SK-N-MC (cell line): ENCODE measurements around the gene MYO16.

Source experiments
- DNase-seq: peaks from one replicate; pipeline ENCODE4 v3.0.0-alpha.2; 2011; ENCODE audit warnings: low read depth, low spot score
- H3K27ac ChIP-seq: fragments of 200-600 bp; sonication (generic); 2 replicates; pipeline ENCODE4 v1.5.1; 2016; ENCODE audit warnings: mixed run types
- H3K36me3 ChIP-seq: fragments of 200-600 bp; sonication (generic); 2 replicates; pipeline ENCODE4 v1.6.1; 2017; ENCODE audit warnings: antibody characterized with exemption, low read length, mixed read lengths; ENCODE audit not compliant: insufficient read depth
- H3K4me3 ChIP-seq: fragments of 200-600 bp; sonication (generic); 2 replicates; pipeline ENCODE4 v1.5.1; 2016
- H3K9ac ChIP-seq: fragments of 200-600 bp; sonication (generic); 2 replicates; pipeline ENCODE4 v1.8.0; 2017; ENCODE audit warnings: mixed run types, mixed read lengths; ENCODE audit not compliant: insufficient read length
- H3K9me3 ChIP-seq: fragments of 200-600 bp; sonication (generic); 2 replicates; pipeline ENCODE4 v1.6.1; 2017; ENCODE audit warnings: low read depth, mild to moderate bottlenecking, antibody characterized with exemption, low read length, moderate library complexity, mixed read lengths
- EZH2 ChIP-seq: fragments of 200-600 bp; sonication (generic); IDR thresholded peaks from one replicate; pipeline ENCODE4 v1.6.1; 2017; ENCODE audit warnings: antibody characterized with exemption
- FOXP2 ChIP-seq: optimal IDR thresholded peaks from 2 replicates; pipeline ENCODE3; 2011; ENCODE audit warnings: mild to moderate bottlenecking, moderate library complexity; ENCODE audit not compliant: insufficient read depth; ENCODE audit errors: extremely low read length, control extremely low read depth
- POLR2AphosphoS5 ChIP-seq: IDR thresholded peaks from 2 replicates; pipeline ENCODE4 v1.6.1; 2012; ENCODE audit warnings: mild to moderate bottlenecking, low read depth, low read length, borderline replicate concordance

Gene MYO16

DNA sequence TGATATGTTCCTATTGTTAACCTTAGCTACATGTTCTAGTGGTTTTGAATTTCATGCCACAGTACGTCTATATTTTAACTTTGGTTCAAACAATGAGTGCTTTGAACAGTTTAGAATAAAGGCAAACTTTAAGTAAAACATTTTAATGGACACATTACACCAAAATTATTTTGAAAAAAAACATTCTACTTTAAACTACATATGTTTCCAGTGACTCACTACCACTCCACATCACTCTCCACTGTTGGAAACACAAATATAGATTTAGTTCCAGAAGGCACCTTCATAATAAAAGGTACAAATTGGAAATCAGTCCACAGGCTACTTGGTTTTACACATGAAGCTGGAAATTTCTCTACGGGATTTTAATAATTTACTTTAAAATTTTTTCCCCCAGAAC is 373.5 kb downstream of the MYO16 start:
- Histone ChIP-seq H3K9me3 (no peaks in the 10 kb centered on the region), H3K9ac (no peak overlapping the region), H3K36me3 (no peaks in the 10 kb centered on the region), H3K27ac (no peak overlapping the region), H3K4me3 (no peak overlapping the region)
- DNase-seq: no peak
- TF ChIP-seq EZH2 (no peak), FOXP2 (no peak), POLR2AphosphoS5 (no peak)

DNA sequence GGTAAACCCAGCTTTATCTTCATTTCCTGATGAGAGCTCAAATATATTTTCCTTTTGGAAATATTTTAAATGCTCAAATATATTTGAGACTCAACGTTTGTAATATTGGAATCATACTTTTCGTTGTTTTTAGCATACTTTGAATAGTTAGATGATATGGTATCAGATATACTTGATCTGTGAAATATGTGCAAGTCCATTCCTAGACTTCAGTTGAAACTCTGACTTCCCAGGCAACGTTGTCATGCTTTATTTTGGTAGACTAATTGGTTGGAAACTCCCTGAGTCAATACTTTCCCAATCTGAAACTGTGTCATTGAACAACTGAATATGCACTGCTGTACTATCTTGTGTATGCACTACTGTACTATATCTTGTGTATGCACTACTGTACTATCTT is 378.5 kb downstream of the MYO16 start:
- DNase-seq: no peak
- Histone ChIP-seq H3K9me3 (no peaks in the 10 kb centered on the region), H3K4me3 (no peak overlapping the region), H3K27ac (no peak overlapping the region), H3K9ac (no peak overlapping the region), H3K36me3 (no peaks in the 10 kb centered on the region)
- no peak for TF ChIP-seq FOXP2
- no peak for TF ChIP-seq POLR2AphosphoS5
- no peak for TF ChIP-seq EZH2

DNA sequence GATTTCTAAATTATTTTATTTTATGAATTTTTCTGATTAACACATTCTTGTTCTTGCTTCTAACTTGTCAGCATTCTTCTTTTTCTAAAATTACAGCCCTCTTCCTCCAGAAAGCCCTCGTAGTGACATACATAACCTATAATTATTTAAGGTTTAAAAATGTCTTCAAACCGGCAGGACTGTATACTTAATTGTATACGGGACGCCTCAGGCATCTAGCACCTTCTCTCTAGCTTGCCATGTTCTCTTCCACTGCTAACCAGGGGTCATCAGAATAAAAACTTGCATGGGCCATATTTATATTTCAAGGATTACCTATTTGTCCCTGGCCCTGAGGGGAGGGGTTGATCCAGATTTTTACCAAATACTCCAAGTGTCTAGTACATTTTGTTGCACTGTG is 380.3 kb downstream of the MYO16 start:
- no peaks in the 10 kb centered on the region for H3K9me3 ChIP-seq
- no peak for TF ChIP-seq EZH2
- no peak for TF ChIP-seq FOXP2
- TF ChIP-seq POLR2AphosphoS5: no peak
- no peaks in the 10 kb centered on the region for H3K36me3 ChIP-seq
- H3K4me3 ChIP-seq: no peak overlapping the region
- no peak for DNase-seq
- H3K9ac ChIP-seq: no peak overlapping the region
- peak overlapping the region; percentile 54; the same call in 1 of the 2 replicates for H3K27ac ChIP-seq

DNA sequence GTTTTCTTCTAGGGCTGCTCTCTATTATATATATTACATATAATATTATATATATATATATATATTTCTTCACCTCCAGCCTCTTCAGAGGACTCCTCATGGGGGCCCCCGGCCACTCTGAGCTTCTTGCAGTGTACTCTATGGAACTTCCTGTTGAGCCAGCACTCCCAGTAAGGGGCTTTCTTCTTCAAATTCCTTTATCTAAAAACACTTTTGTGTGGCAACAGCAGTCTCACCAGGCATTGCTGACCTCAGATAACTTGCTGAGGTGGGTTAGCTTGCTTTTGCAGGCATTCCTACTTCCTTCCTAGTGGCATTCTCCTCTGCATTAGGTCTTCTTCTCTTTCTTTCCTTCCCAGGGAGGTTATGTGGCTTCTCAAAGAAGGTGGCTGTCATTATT is 381.5 kb downstream of the MYO16 start:
- H3K9ac ChIP-seq: no peak overlapping the region
- H3K9me3 ChIP-seq: no peaks in the 10 kb centered on the region
- peak overlapping the region; percentile 86 for H3K27ac ChIP-seq
- DNase-seq: no peak
- TF ChIP-seq FOXP2 (no peak), EZH2 (no peak)
- no peaks in the 10 kb centered on the region for H3K36me3 ChIP-seq
- peak overlapping the region; percentile 55; the same call in 1 of the 2 replicates for H3K4me3 ChIP-seq

DNA sequence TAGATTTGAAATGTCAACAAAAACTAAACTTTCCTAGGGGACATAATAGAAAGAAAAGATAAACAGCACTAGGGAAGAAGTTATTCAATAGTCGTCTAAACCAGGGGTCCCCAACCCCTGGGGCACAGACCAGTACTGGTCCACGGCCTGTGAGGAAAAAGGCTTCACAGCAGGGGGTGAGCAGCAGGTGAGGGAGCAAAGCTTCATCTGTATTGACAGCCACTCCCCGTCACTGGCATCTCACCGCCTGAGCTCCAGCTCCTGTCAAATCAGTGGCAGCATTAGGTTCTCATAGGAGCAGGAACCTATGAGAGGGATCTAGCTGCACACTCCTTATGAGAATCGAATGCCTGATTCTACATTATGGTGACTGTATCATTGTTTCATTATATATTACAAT is 382.7 kb downstream of the MYO16 start:
- no peak overlapping the region for H3K4me3 ChIP-seq
- DNase-seq: no peak
- no peaks in the 10 kb centered on the region for H3K36me3 ChIP-seq
- TF ChIP-seq POLR2AphosphoS5: no peak
- TF ChIP-seq FOXP2: no peak
- TF ChIP-seq EZH2: no peak
- peak overlapping the region; percentile 8 for H3K9ac ChIP-seq
- H3K27ac ChIP-seq: no peak overlapping the region
- H3K9me3 ChIP-seq: no peaks in the 10 kb centered on the region

DNA sequence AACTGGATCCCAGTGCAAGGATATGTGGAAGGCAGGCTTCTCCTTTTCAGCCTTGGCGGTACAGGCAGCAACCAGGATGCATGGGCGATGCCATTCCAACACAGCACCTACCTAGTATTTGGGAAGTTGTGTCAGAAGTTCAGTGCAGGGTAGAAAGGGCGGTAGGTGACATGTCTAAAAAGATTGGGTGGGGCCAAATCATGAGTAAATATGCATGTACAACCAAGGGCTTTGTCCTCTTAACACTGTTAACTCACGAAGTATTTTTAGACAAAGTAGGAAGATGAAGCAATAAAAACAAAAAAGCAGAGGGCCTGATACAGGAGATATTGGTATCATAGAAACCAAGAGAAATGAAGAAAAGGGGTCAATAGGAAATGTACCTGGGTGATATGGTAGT is 392.1 kb downstream of the MYO16 start:
- Histone ChIP-seq H3K36me3 (no peaks in the 10 kb centered on the region), H3K27ac (no peak overlapping the region), H3K4me3 (no peak overlapping the region), H3K9ac (no peak overlapping the region), H3K9me3 (no peaks in the 10 kb centered on the region)
- TF ChIP-seq FOXP2: no peak
- TF ChIP-seq EZH2: no peak
- TF ChIP-seq POLR2AphosphoS5: no peak
- no peak for DNase-seq

DNA sequence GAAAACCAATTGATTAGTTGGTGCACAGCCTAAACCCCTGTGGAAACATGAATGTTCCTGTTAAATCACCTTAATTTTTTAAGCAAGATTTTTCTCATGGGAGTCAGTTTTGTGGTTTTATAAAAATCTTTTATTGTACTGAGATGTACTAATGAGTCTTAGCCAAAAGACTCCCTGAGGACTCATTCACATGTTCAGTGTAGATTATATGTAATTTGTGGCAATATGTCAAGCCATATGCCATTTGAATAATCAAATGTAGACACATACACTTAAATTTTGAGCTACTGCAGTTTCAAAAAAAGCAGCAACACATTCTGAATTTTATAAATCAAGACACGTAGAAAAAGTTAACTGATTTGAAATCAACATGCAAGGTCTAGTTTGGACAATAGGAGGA is 395.2 kb downstream of the MYO16 start:
- no peaks in the 10 kb centered on the region for H3K9me3 ChIP-seq
- H3K4me3 ChIP-seq: no peak overlapping the region
- H3K36me3 ChIP-seq: no peaks in the 10 kb centered on the region
- DNase-seq: no peak
- H3K27ac ChIP-seq: no peak overlapping the region
- no peak overlapping the region for H3K9ac ChIP-seq
- no peak for TF ChIP-seq POLR2AphosphoS5
- no peak for TF ChIP-seq FOXP2
- TF ChIP-seq EZH2: no peak

- H3K4me3 ChIP-seq: no peak overlapping the region
- no peak overlapping the region for H3K27ac ChIP-seq
- no peaks in the 10 kb centered on the region for H3K9me3 ChIP-seq
- no peak overlapping the region for H3K9ac ChIP-seq
- H3K36me3 ChIP-seq: no peaks in the 10 kb centered on the region
- TF ChIP-seq FOXP2 (no peak), EZH2 (no peak)
- no peak for DNase-seq
Observed at GRCh38 chr13:109026266-109026665, 396.9 kb downstream of the MYO16 start.

DNA sequence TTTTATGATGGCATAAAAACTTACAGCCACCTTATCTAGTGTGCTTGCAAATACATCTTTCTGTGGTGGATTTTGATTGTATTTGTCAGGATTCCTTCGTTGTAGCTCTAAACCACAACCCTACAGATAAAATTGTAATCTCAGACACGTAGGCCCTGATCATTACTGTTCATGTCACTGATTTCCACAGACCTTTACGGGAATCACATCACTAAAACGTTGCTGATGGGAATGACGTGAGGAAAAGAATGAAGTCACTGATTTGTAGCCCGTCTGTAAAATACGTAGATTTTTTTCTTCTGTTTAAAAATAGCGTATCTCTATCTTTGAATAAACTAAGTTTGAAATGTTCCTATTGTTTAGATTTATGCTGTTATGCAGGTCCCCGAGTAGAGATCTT is 399.2 kb downstream of the MYO16 start:
- no peak for DNase-seq
- H3K36me3 ChIP-seq: no peaks in the 10 kb centered on the region
- TF ChIP-seq POLR2AphosphoS5: no peak
- TF ChIP-seq EZH2: no peak
- no peak for TF ChIP-seq FOXP2
- no peaks in the 10 kb centered on the region for H3K9me3 ChIP-seq
- no peak overlapping the region for H3K4me3 ChIP-seq
- H3K9ac ChIP-seq: no peak overlapping the region
- H3K27ac ChIP-seq: no peak overlapping the region

- Histone ChIP-seq H3K36me3 (no peaks in the 10 kb centered on the region), H3K27ac (no peak overlapping the region), H3K4me3 (no peak overlapping the region), H3K9ac (no peak overlapping the region), H3K9me3 (no peaks in the 10 kb centered on the region)
- TF ChIP-seq EZH2: no peak
- TF ChIP-seq POLR2AphosphoS5: no peak
- TF ChIP-seq FOXP2: no peak
- DNase-seq: no peak
Observed at GRCh38 chr13:109033090-109033489, 403.7 kb downstream of the MYO16 start.
